Activated CD4-positive, CD25-positive, alpha-beta regulatory T cell treated with anti-CD3 and anti-CD28 coated beads, Interleukin-2, amount 50 U/mL, for 16 hours (primary cell): Measurements from ENCODE around the gene MYO5B.

Source experiments
- DNase-seq: peaks from one replicate; pipeline ENCODE4 v3.0.0-alpha.2; 2020; ENCODE audit warnings: low read depth, low spot score

Gene MYO5B

GRCh38 chr18:50071397-50071796, 123.5 kb downstream of the MYO5B start:
- DNase-seq, result no peak

DNA sequence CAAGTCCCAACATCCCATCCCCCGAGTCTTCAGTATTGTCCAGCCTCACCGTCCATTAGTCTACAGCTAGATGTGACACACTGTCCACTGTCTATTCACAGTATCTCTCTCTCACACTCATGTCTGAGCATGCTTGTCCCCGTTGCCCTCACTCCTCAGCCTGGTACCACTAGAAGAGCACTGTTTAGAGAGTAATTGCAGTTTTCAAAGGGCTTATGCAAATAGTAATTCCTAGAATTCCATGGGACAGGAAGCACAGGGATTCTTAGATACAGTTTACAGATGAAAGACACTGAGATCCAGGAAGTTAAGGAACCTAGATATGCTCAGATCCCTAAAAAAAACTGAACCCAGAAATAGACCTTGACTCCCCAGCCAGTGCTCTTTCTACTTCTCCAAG, 125.5 kb downstream of the MYO5B start:
- no peak for DNase-seq

DNA sequence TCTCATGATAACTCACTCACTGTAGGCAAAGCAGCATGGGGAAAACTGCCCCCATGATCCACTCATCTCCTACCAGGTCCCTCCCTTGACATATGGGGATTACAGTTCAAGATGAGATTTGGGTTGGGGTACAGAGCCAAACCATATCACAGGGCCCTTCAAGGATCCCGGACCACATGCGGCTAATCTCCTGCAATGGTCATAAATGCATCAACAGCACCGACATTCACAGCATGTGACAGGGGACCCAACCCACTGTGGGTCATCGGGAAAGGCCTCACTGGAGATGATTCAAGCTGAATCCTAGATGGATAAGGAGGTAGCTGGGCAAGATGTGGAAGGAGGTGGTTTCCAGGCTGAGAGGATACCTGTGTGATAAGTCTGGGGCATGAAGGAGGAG, 129.4 kb downstream of the MYO5B start:
- DNase-seq, result no peak

GRCh38 chr18:50065039-50065438, 129.9 kb downstream of the MYO5B start:
- DNase-seq, result no peak

- no peak for DNase-seq
Measured at GRCh38 chr18:50061876-50062517, 132.9 kb downstream of the MYO5B start.

- no peak for DNase-seq
Measured at GRCh38 chr18:50060822-50061221, 134.1 kb downstream of the MYO5B start.

DNA sequence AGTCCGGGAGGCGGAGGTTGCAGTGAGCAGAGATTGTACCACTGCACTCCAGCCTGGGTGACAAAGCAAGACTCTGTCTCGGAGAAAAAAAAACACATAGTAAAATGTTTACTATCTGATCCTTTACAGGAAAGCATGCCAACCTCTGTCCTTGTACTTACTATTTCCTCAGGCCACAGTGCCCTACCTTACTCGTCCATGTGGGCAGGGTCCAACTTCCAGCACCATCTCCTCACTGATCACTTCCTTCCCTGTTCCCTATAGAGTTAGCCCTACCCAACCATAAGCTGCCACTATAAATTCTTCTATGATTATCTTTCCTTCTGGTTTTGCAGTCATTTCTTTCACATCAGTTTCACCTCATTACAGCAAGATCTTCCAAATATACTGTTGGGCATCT, 136.2 kb downstream of the MYO5B start:
- no peak for DNase-seq

- no peak for DNase-seq
Measured at GRCh38 chr18:50057009-50057408, 137.9 kb downstream of the MYO5B start.

GRCh38 chr18:50056185-50056584, 138.8 kb downstream of the MYO5B start:
- DNase-seq, result no peak

DNA sequence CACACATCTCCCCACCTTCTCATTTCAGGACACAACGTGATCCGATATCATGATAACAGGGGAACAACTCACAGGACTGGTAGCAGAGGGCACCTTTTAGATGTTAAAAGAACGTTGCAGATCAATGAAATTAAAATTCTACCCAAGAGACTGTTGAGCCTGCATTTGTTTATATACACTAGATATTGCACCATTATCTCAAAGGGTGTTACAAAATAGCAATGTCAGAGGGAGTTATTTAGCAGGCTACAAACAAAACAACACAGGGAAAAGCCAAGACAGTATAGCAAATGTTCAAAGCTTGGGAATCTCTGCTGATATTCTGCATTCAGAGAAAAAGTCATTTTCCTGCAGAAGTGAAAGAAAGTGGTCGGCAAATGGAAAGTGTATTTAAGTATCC, 139.5 kb downstream of the MYO5B start:
- no peak for DNase-seq

DNA sequence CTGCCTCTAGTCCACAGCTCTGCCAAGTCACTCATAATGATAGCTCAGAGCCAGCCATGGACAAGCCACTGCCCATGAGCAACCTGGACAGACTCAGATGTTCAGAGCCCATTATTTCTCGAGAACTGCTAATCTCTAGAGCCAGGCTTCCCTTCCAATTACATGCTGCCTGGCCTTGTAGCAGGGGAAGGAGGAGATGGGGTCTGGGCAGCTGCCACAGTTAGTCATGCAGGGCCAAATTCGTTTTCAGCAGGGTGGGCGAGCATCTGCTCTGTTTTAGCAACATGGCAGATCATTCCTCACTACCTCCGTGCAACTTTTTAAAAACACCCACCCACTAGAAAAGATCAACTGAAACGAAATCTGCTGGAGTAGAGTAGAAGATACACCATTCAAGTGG, 141.8 kb downstream of the MYO5B start:
- DNase-seq, result no peak

GRCh38 chr18:50051288-50051687, 143.7 kb downstream of the MYO5B start:
- no peak for DNase-seq

DNA sequence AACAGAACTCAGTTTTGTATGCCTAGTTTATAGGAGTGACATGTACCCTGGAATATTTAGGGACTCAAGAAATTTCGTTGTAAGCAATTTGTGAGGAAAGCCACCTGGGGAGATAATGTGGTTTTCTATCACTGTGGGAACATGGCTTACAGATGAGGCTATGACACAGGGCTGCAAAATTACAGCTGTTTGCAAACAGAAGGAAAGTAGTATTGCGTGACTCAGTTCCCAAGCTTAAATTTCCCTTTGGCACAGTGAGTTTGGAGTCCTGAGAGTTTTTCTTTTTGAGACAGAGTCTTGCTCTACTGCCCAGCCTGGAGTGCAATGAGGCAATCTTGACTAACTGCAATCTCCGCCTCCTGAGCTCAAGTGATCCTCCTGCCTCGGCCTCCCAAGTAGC, 149.8 kb downstream of the MYO5B start:
- DNase-seq, result no peak

DNA sequence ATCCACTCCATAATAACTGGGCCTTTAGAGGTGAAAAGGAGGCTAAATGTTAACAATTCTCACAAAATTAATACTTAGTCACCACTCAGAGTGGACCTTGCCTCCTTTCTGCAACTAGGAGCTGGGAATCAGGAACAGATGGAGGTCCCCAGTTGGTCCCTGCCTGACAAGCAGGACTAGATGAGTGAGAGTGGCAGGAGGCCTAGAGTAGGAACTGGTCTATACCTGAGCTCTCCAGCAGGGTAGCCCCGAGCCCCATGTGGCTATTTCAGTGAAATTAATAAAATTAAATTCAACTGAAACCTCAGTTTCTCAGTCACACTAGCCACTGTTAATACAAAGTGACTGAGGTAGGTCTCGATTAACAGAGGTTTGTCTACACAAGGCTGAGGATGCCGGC, 150.5 kb downstream of the MYO5B start:
- DNase-seq, result no peak

GRCh38 chr18:50042611-50043010, 152.3 kb downstream of the MYO5B start:
- DNase-seq, result no peak

GRCh38 chr18:50039746-50040145, 155.2 kb downstream of the MYO5B start:
- DNase-seq, result no peak

DNA sequence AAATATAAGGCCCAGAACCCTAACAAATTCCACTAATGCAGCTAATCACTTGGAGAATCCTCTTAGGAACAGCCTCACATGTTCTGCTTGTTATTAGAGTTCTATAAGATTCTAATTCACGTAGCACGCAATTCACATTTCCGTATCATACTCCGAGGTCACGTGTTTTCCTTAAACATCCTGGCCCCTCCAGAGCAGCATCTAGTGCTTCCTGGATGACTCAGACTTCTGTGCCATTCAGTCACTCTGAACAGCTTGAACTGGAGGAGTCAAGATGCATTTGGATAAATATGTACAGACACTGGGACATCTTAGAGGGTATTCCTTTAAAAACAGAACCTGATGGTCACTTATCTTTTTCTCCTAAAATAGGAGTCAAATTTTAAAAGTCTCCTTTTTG, 156.5 kb downstream of the MYO5B start:
- no peak for DNase-seq

DNA sequence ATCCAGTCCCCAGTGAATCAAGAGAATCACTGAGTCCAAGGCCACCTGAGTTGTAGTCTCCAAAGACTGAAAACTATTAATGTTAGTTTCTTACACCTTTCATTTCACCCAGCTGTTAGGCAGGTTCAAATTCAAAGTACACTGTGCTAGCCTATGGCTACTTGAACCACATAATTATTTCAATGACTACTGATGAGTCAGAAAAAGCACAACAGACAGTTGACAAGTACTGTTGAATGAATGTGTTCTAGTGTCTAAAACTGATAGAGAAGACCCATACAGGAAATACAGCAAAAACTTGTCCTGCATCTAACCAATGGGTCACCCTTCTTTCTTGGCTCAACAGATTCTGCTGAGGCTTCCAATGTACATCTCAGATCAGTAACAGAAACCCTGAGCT, 160.9 kb downstream of the MYO5B start:
- no peak for DNase-seq

DNA sequence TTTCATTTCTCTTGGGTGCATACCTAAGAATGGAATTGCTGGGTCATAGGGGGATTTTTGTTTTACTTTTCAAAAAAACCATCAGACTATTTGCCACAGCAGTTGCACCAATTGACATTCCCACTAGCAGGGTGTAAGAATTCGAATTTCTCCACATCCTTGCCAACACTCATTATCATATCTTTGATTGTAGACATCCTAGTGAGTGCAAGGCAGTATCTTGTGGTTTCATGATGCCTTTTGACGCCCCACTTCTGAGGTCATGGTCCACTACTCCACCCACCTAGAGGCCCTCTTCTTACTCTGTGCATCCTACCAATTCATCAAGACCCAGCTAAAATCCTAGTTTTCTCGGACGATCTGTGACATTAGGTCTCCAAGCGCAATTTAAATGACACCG, 161.9 kb downstream of the MYO5B start:
- no peak for DNase-seq

DNA sequence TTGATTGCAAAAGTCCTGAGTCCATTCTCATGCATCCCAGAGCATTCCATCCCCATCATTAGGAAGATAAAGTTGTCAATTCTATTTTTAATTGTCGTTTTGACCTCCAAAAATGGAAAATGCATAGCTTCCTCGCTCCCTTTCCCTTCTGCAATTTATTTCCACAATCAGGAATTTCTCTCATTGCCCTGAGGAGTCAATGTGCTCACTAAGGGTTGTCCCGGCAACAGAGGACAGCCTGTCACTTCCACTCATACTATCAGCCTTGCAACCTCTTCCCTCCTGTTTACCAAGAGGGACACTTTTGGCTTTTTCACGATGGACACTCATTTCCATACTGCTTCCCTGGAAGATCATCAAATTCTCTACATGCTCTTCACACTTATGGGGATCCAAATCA, 164.8 kb downstream of the MYO5B start:
- DNase-seq, result no peak

DNA sequence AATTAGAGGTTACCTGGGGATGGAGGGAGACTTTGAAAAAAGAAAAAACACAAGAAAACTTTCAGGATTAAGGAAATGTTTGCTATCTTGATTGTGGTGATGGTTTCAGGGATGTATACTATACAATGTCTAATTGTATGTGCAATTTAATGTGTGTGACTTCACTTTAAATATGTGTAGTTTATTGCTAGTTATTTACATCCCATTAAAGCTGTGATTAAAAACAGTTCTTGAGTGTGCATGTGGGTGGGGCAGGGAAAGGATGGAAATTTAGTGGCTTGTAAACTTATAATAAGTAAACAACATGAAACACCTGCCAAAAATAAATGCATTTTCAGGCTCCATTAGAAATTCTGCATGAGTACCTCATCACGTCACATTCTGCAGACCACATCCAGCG, 167.0 kb downstream of the MYO5B start:
- no peak for DNase-seq

- DNase-seq, result no peak
Measured at GRCh38 chr18:50024466-50024865, 170.5 kb downstream of the MYO5B start.

DNA sequence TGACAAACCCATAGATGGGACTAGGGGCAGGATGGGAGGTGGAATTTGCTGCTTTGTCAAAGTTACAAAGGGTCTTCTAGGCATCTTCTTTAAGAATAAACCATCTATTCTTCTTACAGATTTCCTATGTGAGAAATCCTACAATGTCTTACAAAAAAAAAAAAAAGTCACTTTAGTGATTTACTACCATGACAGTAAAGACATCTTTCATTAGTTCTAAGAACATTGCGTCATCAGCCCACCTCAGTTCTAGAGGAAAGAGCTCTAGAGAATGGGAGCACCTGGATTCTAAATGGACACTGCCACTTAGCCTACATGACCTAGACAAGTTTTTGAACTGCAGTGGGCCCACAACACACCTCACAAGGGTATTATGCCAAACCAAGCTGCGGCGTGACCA, 172.0 kb downstream of the MYO5B start:
- DNase-seq, result no peak

DNA sequence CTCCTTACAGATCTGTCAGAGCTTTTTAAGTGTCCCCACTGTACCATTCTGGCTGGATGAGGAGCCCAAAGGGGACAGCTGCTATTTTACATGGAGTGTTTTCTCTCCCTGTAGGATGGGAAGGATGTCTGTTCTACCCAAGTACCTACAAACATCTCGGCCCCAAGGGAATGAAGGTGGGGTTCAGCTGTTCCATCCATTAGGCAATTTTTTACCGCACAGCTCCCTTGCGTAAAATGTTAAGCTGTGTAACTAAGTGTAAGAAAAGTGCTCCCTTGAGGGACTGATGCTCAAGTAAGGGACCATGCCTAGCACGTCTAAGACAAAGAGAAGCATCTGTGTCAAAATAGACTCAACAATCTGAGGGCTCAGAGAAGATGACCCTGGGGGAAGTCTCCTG, 180.3 kb downstream of the MYO5B start:
- DNase-seq, result no peak
